ENCODE results near the gene MACROD2.

The MACROD2 gene

GRCh38 chr20:14386726-14387125, 391.4 kb downstream of the MACROD2 start:
- no peak overlapping the region for H3K4me3 Mint-ChIP-seq
- H3K27ac Mint-ChIP-seq: no peak overlapping the region
- H3K27me3 Mint-ChIP-seq: no peaks in the 10 kb centered on the region
- H3K9me3 Mint-ChIP-seq (ENCODE audit: low read depth): peaks cover 4% of the 10 kb centered on the region
- no peaks in the 10 kb centered on the region for H3K4me1 Mint-ChIP-seq (ENCODE audit: low read depth)
- no peaks in the 10 kb centered on the region for H3K36me3 Mint-ChIP-seq

GRCh38 chr20:14401479-14402138, 406.3 kb downstream of the MACROD2 start:
- H3K27ac Mint-ChIP-seq: no peak overlapping the region
- H3K4me1 Mint-ChIP-seq (ENCODE audit: low read depth): no peaks in the 10 kb centered on the region
- H3K9me3 Mint-ChIP-seq (ENCODE audit: low read depth): peaks cover 17% of the 10 kb centered on the region
- H3K36me3 Mint-ChIP-seq: no peaks in the 10 kb centered on the region
- H3K4me3 Mint-ChIP-seq: no peak overlapping the region
- no peaks in the 10 kb centered on the region for H3K27me3 Mint-ChIP-seq

GRCh38 chr20:14404515-14404914, 409.2 kb downstream of the MACROD2 start:
- Mint-ChIP-seq H3K36me3 (no peaks in the 10 kb centered on the region), H3K4me3 (no peak overlapping the region), H3K9me3 (ENCODE audit: low read depth) (peaks cover 8% of the 10 kb centered on the region), H3K4me1 (ENCODE audit: low read depth) (no peaks in the 10 kb centered on the region), H3K27me3 (no peaks in the 10 kb centered on the region), H3K27ac (no peak overlapping the region)

GRCh38 chr20:14406495-14406894, 411.2 kb downstream of the MACROD2 start:
- no peak overlapping the region for H3K4me3 Mint-ChIP-seq
- H3K27me3 Mint-ChIP-seq: no peaks in the 10 kb centered on the region
- no peak overlapping the region for H3K27ac Mint-ChIP-seq
- no peaks in the 10 kb centered on the region for H3K36me3 Mint-ChIP-seq
- H3K9me3 Mint-ChIP-seq (ENCODE audit: low read depth): peaks cover 6% of the 10 kb centered on the region
- H3K4me1 Mint-ChIP-seq (ENCODE audit: low read depth): no peaks in the 10 kb centered on the region

GRCh38 chr20:14407336-14407735, 412.0 kb downstream of the MACROD2 start:
- H3K27me3 Mint-ChIP-seq: no peaks in the 10 kb centered on the region
- peaks cover 6% of the 10 kb centered on the region for H3K9me3 Mint-ChIP-seq (ENCODE audit: low read depth)
- no peak overlapping the region for H3K4me3 Mint-ChIP-seq
- H3K36me3 Mint-ChIP-seq: no peaks in the 10 kb centered on the region
- H3K27ac Mint-ChIP-seq: no peak overlapping the region
- no peaks in the 10 kb centered on the region for H3K4me1 Mint-ChIP-seq (ENCODE audit: low read depth)

GRCh38 chr20:14410869-14411555, 415.7 kb downstream of the MACROD2 start:
- Mint-ChIP-seq H3K27ac (no peak overlapping the region), H3K27me3 (no peaks in the 10 kb centered on the region), H3K9me3 (ENCODE audit: low read depth) (peaks cover 9% of the 10 kb centered on the region), H3K4me3 (no peak overlapping the region), H3K4me1 (ENCODE audit: low read depth) (no peaks in the 10 kb centered on the region), H3K36me3 (no peaks in the 10 kb centered on the region)

GRCh38 chr20:14412065-14412681, 416.9 kb downstream of the MACROD2 start:
- no peak overlapping the region for H3K4me3 Mint-ChIP-seq
- no peaks in the 10 kb centered on the region for H3K27me3 Mint-ChIP-seq
- H3K36me3 Mint-ChIP-seq: no peaks in the 10 kb centered on the region
- H3K9me3 Mint-ChIP-seq (ENCODE audit: low read depth): peaks cover 6% of the 10 kb centered on the region
- no peak overlapping the region for H3K27ac Mint-ChIP-seq
- no peaks in the 10 kb centered on the region for H3K4me1 Mint-ChIP-seq (ENCODE audit: low read depth)

- peaks cover 6% of the 10 kb centered on the region for H3K9me3 Mint-ChIP-seq (ENCODE audit: low read depth)
- no peaks in the 10 kb centered on the region for H3K4me1 Mint-ChIP-seq (ENCODE audit: low read depth)
- H3K4me3 Mint-ChIP-seq: no peak overlapping the region
- H3K36me3 Mint-ChIP-seq: no peaks in the 10 kb centered on the region
- H3K27ac Mint-ChIP-seq: no peak overlapping the region
- no peaks in the 10 kb centered on the region for H3K27me3 Mint-ChIP-seq
These were observed 418.5 kb downstream of the MACROD2 start for GRCh38 chr20:14413835-14414234.

- Mint-ChIP-seq H3K27me3 (no peaks in the 10 kb centered on the region), H3K36me3 (no peaks in the 10 kb centered on the region), H3K27ac (no peak overlapping the region), H3K4me1 (ENCODE audit: low read depth) (no peaks in the 10 kb centered on the region), H3K9me3 (ENCODE audit: low read depth) (peaks cover 6% of the 10 kb centered on the region), H3K4me3 (no peak overlapping the region)
These were observed 419.2 kb downstream of the MACROD2 start for GRCh38 chr20:14414560-14414959.

- H3K4me3 Mint-ChIP-seq: no peak overlapping the region
- no peaks in the 10 kb centered on the region for H3K36me3 Mint-ChIP-seq
- no peaks in the 10 kb centered on the region for H3K27me3 Mint-ChIP-seq
- H3K27ac Mint-ChIP-seq: no peak overlapping the region
- H3K9me3 Mint-ChIP-seq (ENCODE audit: low read depth): peaks cover 6% of the 10 kb centered on the region
- no peaks in the 10 kb centered on the region for H3K4me1 Mint-ChIP-seq (ENCODE audit: low read depth)
These were observed 420.2 kb downstream of the MACROD2 start for GRCh38 chr20:14415467-14415866.

- H3K36me3 Mint-ChIP-seq: no peaks in the 10 kb centered on the region
- no peaks in the 10 kb centered on the region for H3K4me1 Mint-ChIP-seq (ENCODE audit: low read depth)
- no peaks in the 10 kb centered on the region for H3K27me3 Mint-ChIP-seq
- H3K27ac Mint-ChIP-seq: no peak overlapping the region
- no peak overlapping the region for H3K4me3 Mint-ChIP-seq
- H3K9me3 Mint-ChIP-seq (ENCODE audit: low read depth): peaks cover 3% of the 10 kb centered on the region
These were observed 423.1 kb downstream of the MACROD2 start for GRCh38 chr20:14418376-14418775.

- no peaks in the 10 kb centered on the region for H3K36me3 Mint-ChIP-seq
- no peak overlapping the region for H3K27ac Mint-ChIP-seq
- no peaks in the 10 kb centered on the region for H3K4me1 Mint-ChIP-seq (ENCODE audit: low read depth)
- H3K4me3 Mint-ChIP-seq: no peak overlapping the region
- H3K9me3 Mint-ChIP-seq (ENCODE audit: low read depth): peaks cover 5% of the 10 kb centered on the region
- H3K27me3 Mint-ChIP-seq: no peaks in the 10 kb centered on the region
These were observed 427.6 kb downstream of the MACROD2 start for GRCh38 chr20:14422892-14423291.

GRCh38 chr20:14431568-14431967, 436.3 kb downstream of the MACROD2 start:
- Mint-ChIP-seq H3K9me3 (ENCODE audit: low read depth) (peaks cover 9% of the 10 kb centered on the region), H3K27ac (no peak overlapping the region), H3K27me3 (no peaks in the 10 kb centered on the region), H3K4me1 (ENCODE audit: low read depth) (no peaks in the 10 kb centered on the region), H3K4me3 (no peak overlapping the region), H3K36me3 (no peaks in the 10 kb centered on the region)

GRCh38 chr20:14432085-14432484, 436.8 kb downstream of the MACROD2 start:
- Mint-ChIP-seq H3K4me1 (ENCODE audit: low read depth) (no peaks in the 10 kb centered on the region), H3K27me3 (no peaks in the 10 kb centered on the region), H3K36me3 (no peaks in the 10 kb centered on the region), H3K9me3 (ENCODE audit: low read depth) (peaks cover 9% of the 10 kb centered on the region), H3K4me3 (no peak overlapping the region), H3K27ac (no peak overlapping the region)

GRCh38 chr20:14432597-14432996, 437.3 kb downstream of the MACROD2 start:
- no peaks in the 10 kb centered on the region for H3K4me1 Mint-ChIP-seq (ENCODE audit: low read depth)
- H3K36me3 Mint-ChIP-seq: no peaks in the 10 kb centered on the region
- peaks cover 9% of the 10 kb centered on the region for H3K9me3 Mint-ChIP-seq (ENCODE audit: low read depth)
- no peak overlapping the region for H3K27ac Mint-ChIP-seq
- H3K27me3 Mint-ChIP-seq: no peaks in the 10 kb centered on the region
- no peak overlapping the region for H3K4me3 Mint-ChIP-seq
